PFSK-1 (cell line): ENCODE results near the gene PEX11A.

ENCODE experiments used
- FOXP2 ChIP-seq: optimal IDR thresholded peaks from 2 replicates; pipeline ENCODE3; 2011; ENCODE audit warnings: borderline replicate concordance, control low read depth, inconsistent platforms; ENCODE audit not compliant: insufficient read depth; ENCODE audit errors: extremely low read length, extremely low read depth
- POLR2AphosphoS5 ChIP-seq: IDR thresholded peaks from 2 replicates; pipeline ENCODE4 v1.6.1; 2012; ENCODE audit warnings: low read depth, mild to moderate bottlenecking, control low read depth, low read length, moderate library complexity
- REST ChIP-seq, 2 experiments: IDR thresholded peaks; 2 replicates each; pipeline versions ENCODE4 v1.6.1 to v1.8.0; 2011 to 2012; ENCODE audit warnings: low read depth in 2 of 2, low read length in 2 of 2, control low read depth in 1 of 2, inconsistent platforms in 1 of 2, mild to moderate bottlenecking in 1 of 2, moderate library complexity in 1 of 2; ENCODE audit not compliant: insufficient read depth in 1 of 2
- SIN3A ChIP-seq: IDR thresholded peaks from 2 replicates; pipeline ENCODE4 v1.6.1; 2012; ENCODE audit warnings: mild to moderate bottlenecking, low read length, moderate library complexity, borderline replicate concordance; ENCODE audit not compliant: insufficient read depth
- TAF1 ChIP-seq: IDR thresholded peaks from 2 replicates; pipeline ENCODE4 v1.6.1; 2012; ENCODE audit warnings: low read length, control low read depth, borderline replicate concordance; ENCODE audit not compliant: insufficient read depth

The PEX11A gene

GRCh38 chr15:89649716-89650115, 40.8 kb downstream of the PEX11A start:
- TF ChIP-seq SIN3A (no peak), TAF1 (no peak), REST (IDR thresholded peaks at IDR 0.05; ENCODE audit: insufficient read depth in 1 of 2, low read depth in 2 of 2, low read length in 2 of 2) (no peak), POLR2AphosphoS5 (no peak), FOXP2 (no peak)

DNA sequence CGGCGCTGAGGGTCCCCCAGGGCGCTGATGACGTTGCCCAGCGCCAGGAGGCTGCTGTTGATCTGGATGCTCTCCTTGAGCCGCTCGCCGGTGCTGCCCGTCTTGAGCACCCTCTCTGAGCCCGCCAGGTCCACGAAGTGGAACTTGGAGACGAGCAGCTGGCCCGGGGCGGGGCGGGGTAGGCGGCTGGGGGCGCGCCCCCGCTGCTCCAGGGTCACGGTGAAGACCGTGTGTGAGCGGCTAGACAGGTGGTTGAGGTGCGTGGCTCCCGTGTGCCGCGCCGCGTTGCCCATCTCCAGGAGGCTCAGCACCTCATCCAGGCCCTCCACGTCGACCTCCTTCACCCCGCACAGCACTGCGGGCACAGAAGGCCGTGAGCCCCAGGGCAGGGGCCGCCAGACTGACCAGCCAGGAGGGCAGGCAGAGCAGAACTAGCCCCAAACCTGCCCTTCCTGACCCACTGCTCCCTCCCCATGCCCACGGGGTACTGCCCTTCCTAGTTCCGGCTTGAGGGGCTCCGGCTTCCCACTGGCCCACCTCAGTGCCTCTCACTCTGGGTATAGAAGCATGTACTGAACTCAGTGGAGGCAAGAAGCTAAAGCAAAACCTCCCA, 41.4 kb downstream of the PEX11A start:
- no peak for TF ChIP-seq SIN3A
- no peak for TF ChIP-seq TAF1
- TF ChIP-seq REST (IDR thresholded peaks at IDR 0.05; ENCODE audit: insufficient read depth in 1 of 2, low read depth in 2 of 2, low read length in 2 of 2) = no peak
- no peak for TF ChIP-seq POLR2AphosphoS5
- TF ChIP-seq FOXP2 = no peak

DNA sequence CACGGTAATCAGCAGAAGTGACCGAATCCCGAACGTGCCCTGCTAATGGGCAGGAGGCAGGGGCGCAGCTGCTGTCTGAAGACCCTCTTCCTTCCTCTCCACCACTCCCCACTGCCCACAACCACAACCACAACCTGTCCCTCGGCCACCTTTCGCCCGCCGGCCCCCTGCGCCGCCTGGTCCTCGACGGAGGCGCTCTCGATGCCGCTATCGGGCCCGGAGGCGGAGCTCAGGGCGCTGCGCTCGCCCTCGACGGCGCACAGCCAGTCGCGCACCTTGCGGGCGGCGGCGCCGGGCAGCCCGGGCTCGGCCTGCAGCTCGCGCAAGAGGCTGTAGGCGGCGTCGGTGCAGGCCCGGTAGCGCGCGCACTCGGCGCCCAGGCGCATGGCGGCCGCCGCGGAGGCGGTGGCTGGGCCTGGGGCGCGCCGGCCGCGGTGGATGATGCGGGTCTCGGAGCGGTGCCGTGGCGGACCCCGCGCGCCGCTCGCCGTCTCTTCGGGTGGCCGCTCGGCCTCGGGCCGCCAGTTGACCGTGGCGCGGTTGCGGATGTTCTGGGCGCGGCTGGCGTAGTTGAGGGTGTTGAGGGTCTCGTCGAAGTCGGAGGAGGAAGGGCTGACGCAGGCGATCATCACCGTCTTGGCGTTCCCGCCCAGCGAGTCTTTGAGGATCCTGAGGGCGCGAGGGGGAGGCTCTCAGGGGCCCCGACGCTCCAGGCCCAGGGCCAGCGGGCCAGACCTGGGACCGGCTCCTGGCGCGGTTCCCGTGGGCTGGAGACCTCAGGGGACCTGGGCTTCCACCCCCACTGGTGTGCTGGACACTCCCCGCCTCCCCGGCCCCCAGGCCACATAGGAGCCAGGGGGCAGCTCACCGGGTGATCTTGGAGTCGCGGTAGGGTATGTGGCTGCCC, 42.2 kb downstream of the PEX11A start:
- no peak for TF ChIP-seq SIN3A
- no peak for TF ChIP-seq POLR2AphosphoS5
- no peak for TF ChIP-seq TAF1
- TF ChIP-seq FOXP2 = no peak
- TF ChIP-seq REST (IDR thresholded peaks at IDR 0.05; ENCODE audit: insufficient read depth in 1 of 2, low read depth in 2 of 2, low read length in 2 of 2) = no peak

GRCh38 chr15:89647191-89647851, 43.2 kb downstream of the PEX11A start:
- TF ChIP-seq REST (IDR thresholded peaks at IDR 0.05; ENCODE audit: insufficient read depth in 1 of 2, low read depth in 2 of 2, low read length in 2 of 2) = no peak
- peak; percentile 74 for TF ChIP-seq FOXP2
- TF ChIP-seq POLR2AphosphoS5 = no peak
